Activated CD8-positive, alpha-beta memory T cell treated with anti-CD3 and anti-CD28 coated beads for 24 hours (primary cell): ENCODE measurements around the gene HOXB3.

ENCODE experiments used
- DNase-seq: peaks from one replicate; pipeline ENCODE4 v3.0.0-alpha.2; 2020

Gene HOXB3

DNA sequence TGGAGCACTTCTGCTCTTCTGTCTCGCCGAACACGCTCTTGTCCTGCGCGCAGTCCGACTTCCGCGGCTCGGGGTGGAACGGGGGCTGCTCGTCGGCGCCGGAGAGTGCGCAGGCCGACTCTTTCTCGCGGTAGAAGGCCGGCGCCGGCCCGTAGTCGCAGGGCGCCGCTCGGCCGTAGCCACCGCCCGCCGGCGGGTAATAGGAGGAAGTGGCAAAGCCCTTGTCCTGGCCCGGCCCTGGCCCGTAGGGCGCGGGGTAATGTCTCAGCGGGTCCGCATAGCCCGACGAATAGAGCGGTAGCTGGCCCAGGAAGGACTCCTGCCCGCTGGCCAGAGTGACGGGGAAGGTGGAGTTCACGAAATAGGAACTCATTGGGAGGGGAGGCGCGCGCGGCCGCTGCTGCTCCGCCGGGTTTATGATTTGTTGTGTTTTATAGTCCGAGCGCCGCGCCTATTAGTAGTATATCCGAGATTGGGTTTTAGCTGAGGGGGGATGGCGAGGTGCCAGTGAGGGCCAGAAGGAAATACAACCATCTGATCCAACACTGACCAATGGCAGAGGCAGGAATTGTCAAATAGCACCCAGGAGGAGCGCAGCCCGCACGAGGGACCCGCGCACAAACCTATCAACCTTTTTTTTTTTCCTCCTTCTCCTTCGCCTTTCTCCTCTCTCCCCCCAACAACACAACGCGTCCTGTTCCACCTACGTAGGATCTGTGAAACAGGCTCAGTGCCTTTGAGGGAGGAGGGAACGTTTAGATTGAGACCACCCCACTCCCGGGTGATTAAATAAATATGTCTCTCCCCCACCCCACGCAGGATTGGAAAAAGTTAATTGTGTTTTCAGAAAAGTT, 8.0 kb upstream of the HOXB3 start:
- peak; percentile 77 for DNase-seq

- DNase-seq = no peak
These were observed 7.4 kb upstream of the HOXB3 start for GRCh38 chr17:48597528-48597777.

- DNase-seq = no peak
These were observed 6.9 kb upstream of the HOXB3 start for GRCh38 chr17:48596735-48597527.

DNA sequence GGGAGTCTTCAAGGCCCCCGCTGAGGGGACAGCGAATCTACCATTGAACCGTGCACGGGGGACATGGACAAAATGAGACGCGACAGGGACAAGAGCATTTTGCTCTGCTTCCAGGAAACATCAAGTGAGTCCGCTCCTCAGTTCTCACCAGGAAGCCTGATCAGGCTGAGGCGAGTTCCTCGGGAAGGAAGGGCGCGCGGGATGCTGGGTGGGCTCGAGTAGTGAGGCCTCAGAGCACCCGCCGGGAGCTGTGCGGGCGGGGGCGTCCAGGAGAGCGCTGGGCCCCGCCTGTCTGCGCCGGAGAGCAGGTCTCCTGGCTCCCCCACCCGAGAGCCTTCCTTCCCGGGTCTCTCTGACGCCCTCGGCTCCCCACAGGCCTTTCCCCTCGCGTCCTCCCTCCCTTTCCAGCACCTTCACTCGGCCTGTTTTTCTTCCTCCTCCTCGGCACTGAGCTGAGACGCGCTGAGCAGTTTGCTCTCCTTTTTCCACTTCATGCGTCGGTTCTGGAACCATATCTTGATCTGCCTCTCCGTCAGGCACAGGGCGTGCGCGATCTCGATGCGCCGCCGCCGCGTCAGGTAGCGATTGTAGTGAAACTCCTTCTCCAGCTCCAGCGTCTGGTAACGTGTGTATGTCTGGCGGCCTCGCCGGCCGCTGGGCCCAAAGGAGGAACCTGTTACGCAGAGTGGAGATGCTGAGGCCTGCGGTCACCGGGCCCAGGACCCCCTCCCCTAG, 6.1 kb upstream of the HOXB3 start:
- DNase-seq = peak; percentile 79

- peak; percentile 54 for DNase-seq
These were observed 5.4 kb upstream of the HOXB3 start for GRCh38 chr17:48595278-48595999.

- DNase-seq = peak; percentile 56
These were observed 4.7 kb upstream of the HOXB3 start for GRCh38 chr17:48594538-48595277.

- peak; percentile 93 for DNase-seq
These were observed 3.9 kb upstream of the HOXB3 start for GRCh38 chr17:48593840-48594537.

DNA sequence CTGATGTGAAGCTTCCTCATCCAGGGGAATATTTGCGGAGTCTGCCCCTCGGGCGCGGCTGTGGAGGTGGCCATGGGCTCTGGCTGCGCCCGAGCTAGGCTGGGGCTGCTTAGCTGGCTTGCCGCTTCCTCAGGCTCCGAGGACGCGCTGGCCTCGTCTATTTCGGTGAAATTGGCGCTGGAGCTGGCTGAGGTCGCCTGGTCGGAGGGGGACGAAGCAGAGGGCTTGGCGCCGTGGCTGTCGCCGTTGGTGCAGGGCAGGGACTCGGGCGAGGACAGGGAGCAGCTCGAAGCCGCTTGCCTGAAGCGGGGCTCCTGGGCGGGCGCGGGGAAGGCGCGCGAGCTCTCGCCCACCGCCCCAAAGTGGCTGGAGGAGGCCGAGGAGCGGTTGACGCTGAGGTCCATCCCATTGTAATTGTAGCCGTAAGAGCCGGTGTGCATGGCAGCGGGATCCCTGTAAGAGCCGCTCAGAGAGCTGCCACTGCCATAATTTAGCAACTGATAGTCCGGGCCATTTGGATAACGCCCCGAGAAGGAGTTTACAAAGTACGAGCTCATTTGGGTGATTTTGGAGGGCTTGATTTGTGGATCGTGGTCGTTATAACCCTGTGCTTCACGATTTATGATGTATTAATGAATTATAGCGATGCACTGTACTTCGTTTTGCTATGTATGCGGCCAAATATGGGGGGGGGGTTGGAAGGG, 3.2 kb upstream of the HOXB3 start, which contains the start of gene HOXB5:
TSS of gene HOXB5 (minus strand) at position 654 of the 704 bp plus-strand sequence. CDS start at position 557, 97 bp downstream.
- DNase-seq = peak; percentile 77

DNA sequence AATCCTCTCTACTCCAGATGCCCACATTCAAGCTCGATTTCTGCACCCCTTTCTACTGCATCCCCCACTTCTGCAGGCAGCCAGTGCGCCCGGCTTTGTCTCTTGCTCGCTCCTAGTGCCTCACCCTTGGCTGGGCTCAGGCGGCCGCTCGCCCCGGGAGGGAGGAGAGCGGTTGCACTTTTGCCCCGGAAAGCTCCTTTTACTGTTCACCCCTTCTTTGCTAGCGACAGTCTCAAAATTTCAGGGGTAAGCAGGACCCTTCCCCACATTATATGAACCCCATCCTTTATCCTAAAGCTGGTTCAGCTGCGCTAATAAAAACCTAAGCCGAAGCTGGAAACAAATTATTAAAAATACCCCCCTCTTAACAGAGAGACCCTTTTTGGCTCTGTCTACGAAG, 2.5 kb upstream of the HOXB3 start:
- DNase-seq = peak; percentile 69

DNA sequence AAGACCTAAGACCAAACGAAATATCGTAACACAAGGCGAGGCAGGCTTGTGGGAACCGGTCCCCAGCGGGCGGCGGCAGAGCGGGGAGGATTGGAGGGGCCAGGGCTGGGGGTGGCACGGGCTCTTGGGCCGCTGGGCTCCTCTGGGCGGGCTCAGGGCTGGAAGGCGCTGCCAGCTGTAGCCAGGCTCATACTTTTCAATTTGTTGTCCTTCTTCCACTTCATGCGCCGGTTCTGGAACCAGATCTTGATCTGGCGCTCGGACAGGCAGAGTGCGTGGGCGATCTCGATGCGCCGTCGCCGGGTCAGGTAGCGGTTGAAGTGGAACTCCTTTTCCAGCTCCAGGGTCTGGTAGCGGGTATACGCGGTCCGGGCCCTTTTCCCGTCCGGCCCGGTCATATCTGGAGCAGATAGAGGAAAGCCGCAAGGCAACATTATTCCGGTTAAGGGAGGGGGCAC, 2.0 kb upstream of the HOXB3 start:
- no peak for DNase-seq

- DNase-seq = no peak
These were observed 1.4 kb upstream of the HOXB3 start for GRCh38 chr17:48591255-48592056.

DNA sequence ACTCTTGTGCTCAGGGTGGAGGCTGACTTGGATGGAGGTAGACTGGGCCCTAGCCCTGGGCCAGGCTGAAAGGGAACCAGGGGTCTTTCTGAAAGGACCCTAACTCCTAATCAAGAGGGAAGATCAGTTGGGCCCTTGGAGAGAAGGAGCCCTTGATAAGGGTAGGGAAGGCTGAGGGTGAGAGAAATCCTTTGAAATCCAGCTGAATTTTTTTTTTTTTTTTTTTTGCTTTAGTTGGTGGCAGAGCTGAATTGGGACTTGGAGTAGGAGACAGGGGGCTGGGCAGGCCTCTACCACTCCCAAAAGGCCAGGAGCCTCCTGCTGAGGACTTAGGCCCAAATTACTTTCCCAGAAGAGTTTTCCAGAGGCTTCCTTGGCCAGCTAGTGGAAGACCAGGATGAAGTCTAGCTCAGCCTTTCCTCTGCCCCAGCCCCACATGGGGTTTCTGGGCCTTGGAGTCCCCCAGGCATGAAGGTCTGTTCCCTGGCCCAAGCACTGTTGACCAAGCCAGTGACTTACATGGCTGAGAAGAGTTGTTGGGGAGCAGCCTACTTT, 643 bp upstream of the HOXB3 start:
- no peak for DNase-seq

DNA sequence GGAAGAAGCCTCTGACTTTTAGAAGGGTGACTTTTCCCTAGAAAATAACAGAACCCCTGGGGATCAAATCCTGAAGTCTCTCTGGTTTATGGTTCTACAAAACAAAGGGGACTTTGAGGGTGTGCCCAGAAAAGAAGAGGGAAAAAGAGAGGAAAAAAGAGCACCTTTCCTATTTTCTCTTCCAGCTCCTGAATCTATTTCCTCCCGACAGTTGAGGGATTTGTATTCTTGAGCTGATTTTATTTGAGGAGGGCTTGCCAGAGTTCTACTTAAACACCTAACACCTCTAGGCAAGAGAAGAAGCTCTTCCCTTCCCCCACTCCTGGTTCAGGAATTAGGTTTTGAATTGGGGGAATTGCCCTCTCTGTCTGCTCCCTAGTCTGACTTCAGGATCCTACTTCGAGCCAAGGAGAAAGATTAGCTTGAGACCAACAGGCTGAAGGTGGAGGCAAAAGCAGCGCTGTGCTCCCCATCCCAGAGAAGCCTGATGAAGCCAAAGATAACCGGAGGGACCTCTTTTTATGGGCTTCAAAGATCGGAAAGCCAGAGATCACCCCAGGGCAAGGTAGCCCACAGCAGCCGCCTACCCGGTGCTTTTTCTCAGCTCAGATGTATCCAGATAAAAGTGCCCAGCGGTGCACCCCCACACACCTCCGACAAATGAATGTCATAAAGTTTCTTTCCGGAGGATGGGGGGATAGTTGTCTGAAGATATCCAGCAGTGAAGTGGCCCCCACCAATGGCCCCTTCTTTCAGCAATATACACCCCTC, 796 bp downstream of the HOXB3 start:
- no peak for DNase-seq

- no peak for DNase-seq
These were observed 1.5 kb downstream of the HOXB3 start for GRCh38 chr17:48588528-48588927.

GRCh38 chr17:48588074-48588415, 2.0 kb downstream of the HOXB3 start:
- no peak for DNase-seq

GRCh38 chr17:48587276-48588073, 2.6 kb downstream of the HOXB3 start:
- no peak for DNase-seq

GRCh38 chr17:48586355-48587258, 3.4 kb downstream of the HOXB3 start:
- no peak for DNase-seq
